ENCODE measurements around the gene BST2. TPM values are rescaled to one million over a fixed set of nuclear protein-coding genes. Genes with fewer than 3 reads are reported as not detected.

The BST2 gene
- total and polyA plus RNA-seq, 9 of the 15 experiments (the other 6 are each of a cell fraction or from before 2014, with no cell fraction given): 11.2 to 232 (median 151) TPM

GRCh38 chr19:17448131-17448967 lies 42.9 kb upstream of the BST2 start, which contains the start of gene TMEM221 (continued):
- TF ChIP-seq MBD1 (CRISPR knock-in tag; IDR thresholded peaks at IDR 0.05) (no peak), LARP7 (IDR thresholded peaks at IDR 0.05) (no peak), MAX (CRISPR knock-in tag; IDR thresholded peaks at IDR 0.05) (no peak), ADNP (tag; IDR thresholded peaks at IDR 0.05) (peak; percentile 51), SRSF1 (IDR thresholded peaks at IDR 0.05; ENCODE audit: low read depth, low read length) (no peak), CXXC5 (CRISPR knock-in tag; IDR thresholded peaks at IDR 0.05) (0 out of 2 replicates have a peak, but pooled peaks have one; percentile 25), L3MBTL2 (IDR thresholded peaks at IDR 0.05) (no peak), ZFX (CRISPR knock-in tag; IDR thresholded peaks at IDR 0.05) (peak; percentile 42), SRF (CRISPR knock-in tag; IDR thresholded peaks at IDR 0.05) (no peak), JUND (IDR thresholded peaks at IDR 0.05; ENCODE audit: borderline replicate concordance, low read depth, low read length) (peak; percentile 11; the same call in 1 of the 2 replicates), JUND (tag; IDR thresholded peaks at IDR 0.05; ENCODE audit: borderline replicate concordance, low read depth, low read length) (no peak), HMG20B (CRISPR knock-in tag; IDR thresholded peaks at IDR 0.05) (no peak), ZNF449 (CRISPR knock-in tag; IDR thresholded peaks at IDR 0.05) (no peak), HMG20A (CRISPR knock-in tag; conservative IDR thresholded peaks at IDR 0.05) (no peak), HDAC1 (IDR thresholded peaks at IDR 0.05) (0 out of 4 replicates have a peak, but pooled peaks of 1 of the 2 experiments have one; percentile 36), DIDO1 (tag; IDR thresholded peaks at IDR 0.05; ENCODE audit: low read depth) (no peak), GATA2 (CRISPR knock-in tag; IDR thresholded peaks at IDR 0.05) (no peak), CEBPG (CRISPR knock-in tag; IDR thresholded peaks at IDR 0.05) (no peak), CEBPG (tag; conservative IDR thresholded peaks at IDR 0.05 in 1 of 2, IDR thresholded peaks at IDR 0.05 in 1 of 2) (no peak), TARDBP (IDR thresholded peaks at IDR 0.05) (peak; percentile 70; the same call in 1 of the 2 replicates), ARNT (IDR thresholded peaks at IDR 0.05) (no peak), ZNF584 (CRISPR knock-in tag; IDR thresholded peaks at IDR 0.05; ENCODE audit: low read depth) (no peak), NCOA4 (IDR thresholded peaks at IDR 0.05; ENCODE audit: partially characterized antibody) (no peak), ARID1B (IDR thresholded peaks at IDR 0.05) (no peak), FOXA3 (CRISPR knock-in tag; conservative IDR thresholded peaks at IDR 0.05 in 1 of 2, IDR thresholded peaks at IDR 0.05 in 1 of 2) (no peak)
